Activated CD8-positive, alpha-beta memory T cell treated with anti-CD3 and anti-CD28 coated beads, Interleukin-2, amount 10 ng/mL, durations not matched to agents 7 days and 5 days (primary cell): ENCODE results near the gene FALEC. TPM values are rescaled to one million over a fixed set of nuclear protein-coding genes. Genes with fewer than 3 reads are reported as not detected.
"Not testable (repeated sequence)": the region's sequence is repeated elsewhere in the genome, so short reads cannot be mapped to it uniquely, and the experiment has no call there.

Experiments
- ATAC-seq: fragments of 150-1000 bp; cut with Tn5 transposase; one replicate; pipeline ENCODE4 v1.10.0; 2021; ENCODE audit warnings: moderate library complexity
- CTCF ChIA-PET: fragments of 350-600 bp; sonication (Branson Sonifier 250); formaldehyde crosslinking; loops from one replicate; lab custom pipeline; 2021; ENCODE audit warnings: antibody characterized with exemption; lab: Charles Lee
- DNase-seq: peaks from one replicate; pipeline ENCODE4 v3.0.0-alpha.2; 2020
- H3K27ac Mint-ChIP-seq: one replicate; pipeline ENCODE4 v1.8.0; 2021; ENCODE audit warnings: mild to moderate bottlenecking, mixed read lengths
- H3K27me3 Mint-ChIP-seq: one replicate; pipeline ENCODE4 v1.8.0; 2021; ENCODE audit warnings: mixed read lengths
- H3K36me3 Mint-ChIP-seq: one replicate; pipeline ENCODE4 v1.8.0; 2021; ENCODE audit warnings: mild to moderate bottlenecking, mixed read lengths
- H3K4me1 Mint-ChIP-seq: one replicate; pipeline ENCODE4 v1.8.0; 2021; ENCODE audit warnings: mixed read lengths
- H3K4me3 Mint-ChIP-seq: one replicate; pipeline ENCODE4 v1.8.0; 2021; ENCODE audit warnings: mild to moderate bottlenecking, moderate library complexity, mixed read lengths
- H3K9me3 Mint-ChIP-seq: one replicate; pipeline ENCODE4 v1.8.0; 2022; ENCODE audit warnings: low read depth, mixed read lengths
- total RNA-seq, 2 experiments: library from RNA; stranded (reverse); gene quantifications; one replicate each; pipeline ENCODE4 v1.2.3, GENCODE V29; 2021

The FALEC gene
- total RNA-seq, 2 experiments from 2014 or later = 0.59 TPM; not detected in 1

GRCh38 chr1:150576367-150576711 is 60.8 kb downstream of the FALEC start:
- H3K36me3 Mint-ChIP-seq = peaks cover 69% of the 10 kb centered on the region
- H3K4me1 Mint-ChIP-seq = peaks cover 52% of the 10 kb centered on the region
- CTCF ChIA-PET = interaction anchor here (0.9 to 15.0 kb wide), 4 partner anchors 13 to 44 kb away, joined by 3 to 297 read pairs (median 4); no protein-coding TSS in a partner anchor
- H3K4me3 Mint-ChIP-seq = peak overlapping the region; percentile 99
- no peak for DNase-seq
- H3K27me3 Mint-ChIP-seq = no peaks in the 10 kb centered on the region
- H3K9me3 Mint-ChIP-seq = no peaks in the 10 kb centered on the region
- peak overlapping the region; percentile 97 for H3K27ac Mint-ChIP-seq
- no peak for ATAC-seq

GRCh38 chr1:150576794-150577556 is 61.4 kb downstream of the FALEC start:
- peak overlapping the region; percentile 97 for H3K27ac Mint-ChIP-seq
- no peaks in the 10 kb centered on the region for H3K27me3 Mint-ChIP-seq
- DNase-seq (peak; percentile 42), ATAC-seq (no peak)
- H3K4me1 Mint-ChIP-seq = peaks cover 47% of the 10 kb centered on the region
- peaks cover 67% of the 10 kb centered on the region for H3K36me3 Mint-ChIP-seq
- H3K4me3 Mint-ChIP-seq = peak overlapping the region; percentile 99
- no peaks in the 10 kb centered on the region for H3K9me3 Mint-ChIP-seq
- CTCF ChIA-PET = interaction anchor here (0.9 to 15.0 kb wide), 3 partner anchors 14 to 41 kb away, joined by 3 to 297 read pairs (median 5); no protein-coding TSS in a partner anchor

GRCh38 chr1:150577557-150578271 is 62.2 kb downstream of the FALEC start:
- Mint-ChIP-seq H3K27ac (peak overlapping the region; percentile 97), H3K36me3 (peaks cover 65% of the 10 kb centered on the region), H3K27me3 (no peaks in the 10 kb centered on the region), H3K4me1 (peaks cover 45% of the 10 kb centered on the region), H3K4me3 (peak overlapping the region; percentile 99), H3K9me3 (no peaks in the 10 kb centered on the region)
- ATAC-seq (no peak), DNase-seq (peak; percentile 47)
- CTCF ChIA-PET = interaction anchor here (1.0 to 15.0 kb wide), 3 partner anchors 15 to 34 kb away, joined by 3 to 297 read pairs (median 4); no protein-coding TSS in a partner anchor

GRCh38 chr1:150578272-150579109 is 62.9 kb downstream of the FALEC start:
- H3K36me3 Mint-ChIP-seq = peaks cover 57% of the 10 kb centered on the region
- H3K9me3 Mint-ChIP-seq = no peaks in the 10 kb centered on the region
- no peaks in the 10 kb centered on the region for H3K27me3 Mint-ChIP-seq
- DNase-seq (peak; percentile 73), ATAC-seq (peak; percentile 6)
- H3K4me1 Mint-ChIP-seq = peaks cover 38% of the 10 kb centered on the region
- CTCF ChIA-PET = interaction anchor here (0.9 to 15.0 kb wide), 6 partner anchors 8 to 41 kb away, joined by 3 to 297 read pairs (median 4); no protein-coding TSS in a partner anchor
- H3K27ac Mint-ChIP-seq = peak overlapping the region; percentile 97
- peak overlapping the region; percentile 99 for H3K4me3 Mint-ChIP-seq

- H3K27me3 Mint-ChIP-seq = no peaks in the 10 kb centered on the region
- peak within 1 kb of the TSS; percentile 97 for H3K27ac Mint-ChIP-seq
- H3K4me3 Mint-ChIP-seq = peak within 1 kb of the TSS; percentile 99
- H3K4me1 Mint-ChIP-seq = peaks cover 31% of the 10 kb centered on the region
- peaks cover 52% of the 10 kb centered on the region for H3K36me3 Mint-ChIP-seq
- peak; percentile 95 for DNase-seq
- peak; percentile 76 for ATAC-seq
- CTCF ChIA-PET = interaction anchor here (0.9 to 15.0 kb wide), 14 partner anchors 9 to 346 kb away, joined by 3 to 297 read pairs (median 4); partner anchors contain the start of genes ENSA and SETDB1
- no peaks in the 10 kb centered on the region for H3K9me3 Mint-ChIP-seq
These were observed 63.8 kb downstream of the FALEC start, which contains the start of gene MCL1 for GRCh38 chr1:150579110-150579944. TSS of gene MCL1 (minus strand) at chr1:150579610. CDS start at chr1:150579530, 80 bp downstream.

- Mint-ChIP-seq H3K4me1 (peaks cover 24% of the 10 kb centered on the region), H3K9me3 (no peaks in the 10 kb centered on the region), H3K36me3 (peaks cover 45% of the 10 kb centered on the region), H3K27me3 (no peaks in the 10 kb centered on the region), H3K4me3 (peak overlapping the region; percentile 83), H3K27ac (peak overlapping the region; percentile 96)
- CTCF ChIA-PET = interaction anchor here (1.0 to 15.0 kb wide), 12 partner anchors 10 to 346 kb away, joined by 3 to 297 read pairs (median 4); partner anchors contain the start of genes ENSA and SETDB1
- ATAC-seq (peak; percentile 0), DNase-seq (no peak)
These were observed 64.5 kb downstream of the FALEC start for GRCh38 chr1:150579945-150580642.

GRCh38 chr1:150580966-150581365 is 65.4 kb downstream of the FALEC start:
- CTCF ChIA-PET = interaction anchor here (1.4 to 15.0 kb wide), 3 partner anchors 18 to 325 kb away, joined by 3 to 297 read pairs (median 5); no protein-coding TSS in a partner anchor
- H3K9me3 Mint-ChIP-seq, H3K27me3 Mint-ChIP-seq, DNase-seq, ATAC-seq: not testable (repeated sequence)
- peaks cover 38% of the 10 kb centered on the region for H3K36me3 Mint-ChIP-seq
- H3K27ac Mint-ChIP-seq = peak overlapping the region; percentile 96
- peak overlapping the region; percentile 83 for H3K4me3 Mint-ChIP-seq
- peaks cover 17% of the 10 kb centered on the region for H3K4me1 Mint-ChIP-seq

- CTCF ChIA-PET = interaction anchor here (15.0 kb wide), 1 partner anchor 18 kb away, joined by 297 read pairs; no protein-coding TSS in a partner anchor
- not testable (repeated sequence) for ATAC-seq, H3K4me3 Mint-ChIP-seq, H3K27me3 Mint-ChIP-seq, H3K9me3 Mint-ChIP-seq, DNase-seq, H3K27ac Mint-ChIP-seq
- peaks cover 33% of the 10 kb centered on the region for H3K36me3 Mint-ChIP-seq
- H3K4me1 Mint-ChIP-seq = peaks cover 16% of the 10 kb centered on the region
These were observed 65.9 kb downstream of the FALEC start for GRCh38 chr1:150581437-150581836.

- not testable (repeated sequence) for H3K9me3 Mint-ChIP-seq, DNase-seq, H3K27ac Mint-ChIP-seq, H3K27me3 Mint-ChIP-seq, H3K4me3 Mint-ChIP-seq, ATAC-seq
- CTCF ChIA-PET = interaction anchor here (3.6 to 15.0 kb wide), 2 partner anchors 19 to 21 kb away, joined by 20 to 297 read pairs; no protein-coding TSS in a partner anchor
- H3K4me1 Mint-ChIP-seq = peaks cover 16% of the 10 kb centered on the region
- H3K36me3 Mint-ChIP-seq = peaks cover 28% of the 10 kb centered on the region
These were observed 66.4 kb downstream of the FALEC start for GRCh38 chr1:150581962-150582361.

GRCh38 chr1:150582371-150582770 is 66.8 kb downstream of the FALEC start:
- ATAC-seq (no peak), DNase-seq (no peak)
- no peaks in the 10 kb centered on the region for H3K9me3 Mint-ChIP-seq
- no peak overlapping the region for H3K27ac Mint-ChIP-seq
- CTCF ChIA-PET = interaction anchor here (0.9 to 3.6 kb wide), 4 partner anchors 18 to 36 kb away, joined by 3 to 20 read pairs (median 3); no protein-coding TSS in a partner anchor
- peaks cover 24% of the 10 kb centered on the region for H3K36me3 Mint-ChIP-seq
- H3K27me3 Mint-ChIP-seq = no peaks in the 10 kb centered on the region
- H3K4me3 Mint-ChIP-seq = no peak overlapping the region
- peaks cover 16% of the 10 kb centered on the region for H3K4me1 Mint-ChIP-seq
